CD4-positive, alpha-beta T cell treated with Interleukin-17A for 1 hour (primary cell): ENCODE results near the gene SLC66A2.
A peak's percentile ranks its signal among the peaks of the same experiment; 100 is the strongest.

ENCODE experiments used
- DNase-seq: peaks from one replicate; pipeline ENCODE4 v3.0.0-alpha.2; 2020

The SLC66A2 gene

DNA sequence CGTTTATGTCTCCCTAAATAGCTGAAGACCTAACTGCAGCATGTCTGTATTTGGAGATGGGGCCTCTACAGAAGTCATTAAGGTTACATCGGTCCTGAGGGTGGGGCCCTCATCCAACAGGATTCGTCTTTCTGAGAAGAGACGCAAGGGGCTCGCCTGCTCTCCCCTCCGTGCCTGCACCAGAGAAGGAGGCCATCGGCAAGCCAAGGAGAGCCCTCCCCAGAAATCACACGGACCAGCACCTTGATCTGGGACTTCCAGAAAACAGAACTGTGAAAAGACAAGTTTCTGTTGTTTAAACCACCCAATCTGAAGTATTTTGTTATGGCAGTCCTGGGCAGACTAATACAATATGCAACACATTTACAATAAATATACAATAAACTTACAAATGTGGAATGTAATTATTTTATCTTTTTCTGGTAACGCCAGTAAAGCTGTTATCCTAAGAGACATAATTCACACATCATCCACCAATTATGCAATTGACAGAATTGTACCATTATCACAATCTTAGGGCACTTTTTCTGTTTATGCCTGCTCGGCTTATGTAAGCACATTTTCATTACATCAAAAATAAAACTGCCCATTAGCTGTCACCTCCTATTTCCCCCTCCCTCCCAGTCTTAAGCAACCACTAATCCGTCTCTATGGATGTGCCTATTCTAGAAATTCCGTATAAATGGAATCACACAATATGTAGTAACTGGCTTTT, 19.1 kb upstream of the SLC66A2 start:
- DNase-seq: no peak

DNA sequence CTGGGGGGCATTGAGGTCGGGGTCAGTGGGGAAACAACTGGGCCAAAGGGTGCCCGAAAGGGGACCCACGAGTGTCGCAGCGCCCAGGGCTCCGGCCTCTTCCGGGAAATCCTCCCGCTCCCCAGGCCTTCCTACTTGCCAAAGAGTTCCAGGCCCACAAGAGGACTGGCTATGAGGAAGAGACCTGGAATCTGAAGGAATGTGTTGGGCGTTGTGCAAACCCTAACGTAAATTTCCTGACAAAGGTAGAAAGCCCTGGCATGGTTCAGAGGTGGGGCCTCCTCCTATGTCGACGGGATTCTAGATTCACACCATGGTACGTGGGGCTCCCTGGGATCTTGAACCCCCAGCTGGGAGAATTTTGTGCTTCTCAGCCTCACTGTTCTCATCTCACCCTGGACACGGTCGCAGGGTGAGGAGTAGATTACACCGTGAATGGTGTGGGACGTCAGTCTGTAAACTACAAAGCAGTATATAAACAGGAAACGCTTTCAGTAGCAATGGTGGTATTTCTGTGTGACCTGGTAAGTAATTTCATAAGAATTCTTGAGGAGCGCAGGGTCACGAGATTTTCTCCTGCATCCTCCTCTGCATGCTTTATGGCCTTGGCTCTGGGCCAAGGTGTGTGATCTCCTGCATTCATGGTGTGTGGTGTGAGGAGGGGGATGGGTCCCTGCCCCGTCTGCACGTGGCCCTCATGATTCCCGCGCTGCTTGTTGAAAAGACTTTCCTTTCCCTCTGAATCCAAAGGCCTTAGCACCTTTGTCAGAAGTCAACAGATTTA, 13.9 kb upstream of the SLC66A2 start:
- DNase-seq: no peak

DNA sequence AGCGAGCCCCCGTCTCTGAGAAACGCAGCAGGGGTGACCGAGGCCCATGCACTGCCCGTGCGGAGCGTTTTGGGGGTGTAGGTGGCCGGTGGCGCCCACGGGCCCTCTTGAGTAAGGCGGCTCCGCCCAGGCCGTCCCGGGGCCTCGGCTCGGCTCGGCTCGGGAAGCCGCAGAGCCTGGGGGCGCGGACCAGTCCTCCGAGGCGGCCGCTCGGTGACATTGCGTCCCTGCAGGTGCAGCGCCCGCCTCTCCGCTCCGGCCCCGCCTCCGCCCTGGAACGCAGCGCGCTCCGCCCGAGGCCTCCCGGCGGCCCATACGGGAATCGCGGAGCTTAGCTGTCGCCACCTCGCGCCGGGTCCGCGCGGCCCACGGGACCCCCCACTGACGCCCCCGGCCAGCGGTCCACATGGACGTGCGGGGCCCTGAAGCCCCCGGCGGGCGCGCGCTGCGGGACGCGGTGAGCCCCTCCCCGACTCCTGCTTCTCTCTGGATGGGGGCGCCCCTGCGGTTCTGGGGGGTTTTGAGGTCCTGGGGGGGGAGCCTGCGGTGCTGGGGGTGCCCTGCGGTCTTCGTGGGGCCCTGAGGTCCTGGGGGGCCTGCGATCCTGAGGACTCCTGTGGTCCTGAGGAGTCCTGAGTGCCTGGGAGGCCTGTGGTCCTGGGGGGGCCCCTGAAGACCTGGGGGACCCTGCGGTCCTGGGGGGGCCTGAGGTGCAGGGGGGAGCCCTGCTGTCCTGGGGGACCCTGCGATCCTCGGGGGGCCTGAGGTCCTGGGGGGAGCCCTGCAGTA, 13.1 kb upstream of the SLC66A2 start, which contains the start of gene HSBP1L1:
Gene HSBP1L1, plus strand, starts transcription at position 314 of the 789 bp plus-strand sequence. Its CDS starts 93 bp downstream, at position 407.
- DNase-seq: peak; percentile 71

DNA sequence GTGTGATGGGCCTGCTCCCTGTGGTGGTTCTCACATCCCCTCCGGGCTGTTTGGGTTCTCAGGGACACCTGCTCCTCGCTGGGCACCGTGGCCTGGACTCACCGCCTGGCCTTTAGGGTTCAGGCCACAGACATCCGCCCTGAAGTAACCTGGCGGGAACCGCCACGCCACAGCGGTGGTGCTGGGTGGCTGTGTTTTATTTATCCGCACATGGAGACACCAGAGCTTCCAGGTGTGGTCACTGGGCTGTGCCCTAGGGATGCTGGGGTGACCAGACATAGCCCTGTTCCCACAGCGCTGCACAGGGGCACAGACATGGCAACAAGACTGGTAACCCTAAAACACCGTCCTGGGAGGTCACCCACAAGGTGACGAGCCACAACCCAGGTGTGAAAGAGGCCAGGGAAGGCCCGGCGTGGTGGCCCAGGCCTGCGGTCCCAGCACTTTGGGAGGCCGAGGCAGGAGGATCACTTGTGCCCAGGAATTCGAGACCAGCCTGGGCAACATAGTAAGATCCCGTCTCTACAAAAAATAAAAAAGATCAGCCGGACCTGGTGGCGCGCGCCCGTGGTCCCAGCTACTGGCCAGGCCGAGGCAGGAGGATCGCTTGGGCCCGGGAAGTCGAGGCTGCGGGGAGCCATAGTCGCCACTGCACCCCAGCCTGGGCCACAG, 12.3 kb upstream of the SLC66A2 start:
- DNase-seq: no peak

DNA sequence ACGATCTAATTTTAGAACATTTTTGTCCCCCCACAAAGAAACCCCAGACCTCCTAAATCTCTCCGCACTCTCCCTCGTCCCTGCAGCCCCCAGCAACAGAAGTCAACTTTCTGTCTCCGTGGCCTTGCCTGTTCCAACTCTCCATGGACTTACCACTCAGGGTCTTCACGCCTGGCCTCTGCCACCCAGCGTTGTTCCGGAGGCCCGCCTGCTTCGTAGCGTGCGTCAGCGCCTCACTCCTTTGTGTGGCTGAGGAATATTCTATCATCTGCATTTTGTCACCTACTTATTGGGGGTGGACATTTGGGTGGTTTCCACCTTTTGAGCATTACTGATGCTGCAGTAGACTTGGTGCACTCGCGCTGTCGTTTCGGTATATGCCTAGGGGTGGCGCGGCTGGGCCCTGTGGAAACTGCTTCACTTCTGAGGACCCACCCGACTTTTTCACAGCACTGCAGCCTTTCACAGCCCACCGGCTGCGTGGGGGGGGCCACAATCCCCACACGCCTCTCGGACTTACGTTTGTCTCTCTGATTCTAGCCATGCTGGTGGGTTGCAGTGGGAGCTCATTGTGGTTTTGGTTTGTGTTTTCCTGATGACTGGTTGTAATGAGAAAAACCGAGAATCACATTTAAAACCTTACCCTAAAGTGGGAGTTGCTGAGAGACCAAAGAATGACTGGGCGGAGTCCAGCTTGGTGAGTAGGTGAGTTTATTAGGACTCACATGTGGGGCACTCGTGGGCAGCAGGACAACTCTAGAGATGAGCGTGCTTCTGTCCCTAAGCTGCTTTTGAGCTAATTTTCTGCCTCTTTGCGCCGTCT, 11.6 kb upstream of the SLC66A2 start:
- peak; percentile 74 for DNase-seq

DNA sequence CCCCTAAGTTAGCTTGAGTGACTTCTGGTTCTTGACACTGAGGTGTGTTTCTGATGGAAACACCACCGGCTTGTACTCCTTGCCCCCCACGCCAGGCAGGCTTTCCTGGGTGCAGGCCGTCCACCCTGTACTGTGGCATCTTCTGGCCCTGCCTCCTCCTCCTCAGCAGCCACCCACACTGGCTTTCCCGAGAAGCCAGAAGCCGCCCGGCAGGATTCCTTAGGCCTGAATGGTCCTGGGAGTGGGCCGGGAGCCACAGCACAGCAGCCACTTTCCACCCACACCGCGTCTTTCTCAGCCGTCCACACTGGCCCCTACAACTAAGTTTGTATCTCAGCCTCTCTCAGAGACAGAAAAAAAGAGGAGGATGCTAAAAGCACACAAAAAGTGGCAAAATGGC, 10.9 kb upstream of the SLC66A2 start:
- no peak for DNase-seq

DNA sequence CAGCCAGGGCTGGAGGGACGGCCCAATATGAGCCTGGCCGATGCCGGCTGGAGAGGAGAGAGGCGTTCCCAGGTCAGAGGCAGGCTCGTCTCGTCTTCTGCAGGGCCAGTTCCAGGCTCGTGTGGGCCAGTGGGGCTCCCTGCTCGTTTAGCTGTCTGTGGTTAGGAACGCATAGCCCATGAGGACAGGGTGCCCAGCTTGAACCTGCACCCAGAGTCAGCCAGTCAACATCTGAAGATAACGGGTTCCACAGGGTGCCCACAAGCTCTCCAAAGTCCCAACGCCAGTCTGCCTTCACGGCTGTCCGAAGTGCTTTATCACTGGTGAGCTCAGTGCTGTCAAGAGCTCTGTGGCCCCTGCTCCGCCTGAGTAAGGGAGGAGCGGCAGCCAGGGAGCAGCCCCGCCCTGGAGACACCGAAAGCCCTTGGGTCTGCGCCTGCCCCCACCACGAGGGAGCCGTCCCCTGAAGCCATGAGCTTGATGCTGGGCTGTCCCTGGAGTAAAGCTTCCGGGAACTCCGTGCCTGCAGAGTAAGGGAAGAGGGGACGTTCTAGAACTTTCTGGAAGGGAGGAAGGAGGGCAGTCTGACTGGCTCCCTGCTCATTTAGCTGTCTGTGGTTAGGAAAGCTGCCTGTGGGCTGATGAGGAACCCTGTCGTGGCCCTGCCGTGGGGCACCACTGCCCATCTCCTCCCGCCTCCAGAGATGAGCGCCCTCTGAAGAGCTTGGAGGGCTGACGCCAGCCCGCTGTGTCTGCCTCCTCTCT, 10.3 kb upstream of the SLC66A2 start:
- no peak for DNase-seq

DNA sequence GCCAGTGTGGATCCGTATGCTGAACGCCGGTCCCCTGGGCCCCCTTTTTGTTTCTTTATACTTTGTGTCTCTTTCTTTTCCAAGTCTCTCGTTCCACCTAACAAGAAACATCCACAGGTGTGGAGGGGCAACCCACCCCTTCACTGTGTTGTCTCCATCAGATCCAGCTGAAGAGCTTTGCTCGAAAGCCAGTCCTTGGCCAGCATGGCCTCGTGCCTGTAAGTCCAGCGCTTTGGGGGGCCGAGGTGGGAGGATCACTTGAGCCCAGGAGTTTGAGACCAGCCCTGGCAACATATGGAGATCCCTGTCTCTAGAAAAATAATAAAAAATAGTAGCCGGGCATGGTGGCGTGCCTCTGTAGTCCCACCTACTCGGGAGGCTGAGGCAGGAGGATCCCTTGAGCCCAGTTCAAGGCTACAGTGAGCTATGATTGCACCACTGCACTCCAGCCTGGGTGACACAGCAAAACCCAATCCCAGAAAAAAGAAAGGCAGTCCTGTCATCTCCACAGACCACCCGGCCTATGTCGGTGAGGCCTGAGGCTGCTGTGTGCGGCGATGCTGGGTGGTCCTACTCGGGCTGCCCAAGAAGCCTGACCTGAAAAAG, 9.6 kb upstream of the SLC66A2 start:
- no peak for DNase-seq

DNA sequence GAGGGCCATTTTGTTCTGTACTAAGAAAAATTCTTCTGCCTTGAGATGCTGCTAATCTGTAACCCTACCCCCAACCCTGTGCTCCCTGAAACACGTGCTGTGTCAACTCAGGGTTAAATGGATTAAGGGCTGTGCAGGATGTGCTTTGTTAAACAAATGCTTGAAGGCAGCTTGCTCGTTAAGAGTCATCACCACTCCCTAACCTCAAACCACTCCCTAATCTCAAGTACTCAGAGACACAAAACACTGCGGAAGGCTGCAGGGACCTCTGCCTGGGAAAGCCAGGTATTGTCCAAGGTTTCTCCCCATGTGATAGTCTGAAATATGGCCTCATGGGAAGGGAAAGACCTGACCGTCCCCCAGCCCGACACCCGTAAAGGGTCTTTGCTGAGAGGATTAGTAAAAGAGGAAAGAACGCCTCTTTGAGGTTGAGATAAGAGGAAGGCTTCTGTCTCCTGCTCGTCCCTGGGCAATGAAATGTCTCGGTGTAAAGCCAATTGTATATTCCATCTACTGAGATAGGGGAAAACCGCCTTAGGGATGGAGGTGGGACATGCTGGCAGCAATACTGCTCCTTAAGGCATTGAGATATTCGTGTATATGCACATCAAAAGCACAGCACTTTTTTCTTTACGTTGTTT, 8.8 kb upstream of the SLC66A2 start:
- DNase-seq: peak; percentile 47

DNA sequence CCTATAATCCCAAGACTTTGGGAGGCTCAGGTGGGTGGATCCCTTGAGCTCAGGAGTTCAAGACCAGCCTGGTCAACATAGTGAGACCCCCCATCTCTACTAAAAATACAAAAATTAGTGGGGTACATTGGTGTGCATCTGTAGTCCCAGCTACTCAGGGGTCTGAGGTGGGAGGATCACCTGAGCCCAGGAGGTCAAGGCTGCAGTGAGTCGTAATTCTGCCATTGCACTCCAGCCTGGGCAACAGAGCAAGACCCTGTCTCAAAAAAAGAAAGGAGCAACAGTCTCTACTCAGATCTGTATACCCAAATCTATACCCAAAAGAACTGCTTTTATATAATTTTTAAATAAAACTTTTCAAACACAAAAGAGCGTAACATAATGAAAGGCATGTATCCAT, 7.5 kb upstream of the SLC66A2 start:
- DNase-seq: no peak

DNA sequence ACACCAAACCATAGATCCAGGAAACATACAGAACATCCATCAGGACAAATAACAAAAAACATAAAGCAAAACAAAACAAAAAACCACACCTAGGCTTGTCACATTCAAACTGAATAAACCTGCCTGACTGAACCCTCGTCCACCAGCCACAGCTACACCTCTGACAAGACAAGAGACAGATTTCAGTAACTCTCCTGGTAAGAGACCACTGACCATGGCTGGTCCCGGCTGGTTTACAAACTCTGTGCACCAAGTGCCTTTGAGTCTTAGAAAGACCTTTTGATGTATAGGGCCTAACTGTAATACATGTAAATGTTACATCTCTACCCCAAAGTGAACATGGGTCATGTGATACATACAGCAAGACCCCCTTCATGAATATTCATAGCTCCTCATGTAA, 4.8 kb upstream of the SLC66A2 start:
- DNase-seq: no peak

DNA sequence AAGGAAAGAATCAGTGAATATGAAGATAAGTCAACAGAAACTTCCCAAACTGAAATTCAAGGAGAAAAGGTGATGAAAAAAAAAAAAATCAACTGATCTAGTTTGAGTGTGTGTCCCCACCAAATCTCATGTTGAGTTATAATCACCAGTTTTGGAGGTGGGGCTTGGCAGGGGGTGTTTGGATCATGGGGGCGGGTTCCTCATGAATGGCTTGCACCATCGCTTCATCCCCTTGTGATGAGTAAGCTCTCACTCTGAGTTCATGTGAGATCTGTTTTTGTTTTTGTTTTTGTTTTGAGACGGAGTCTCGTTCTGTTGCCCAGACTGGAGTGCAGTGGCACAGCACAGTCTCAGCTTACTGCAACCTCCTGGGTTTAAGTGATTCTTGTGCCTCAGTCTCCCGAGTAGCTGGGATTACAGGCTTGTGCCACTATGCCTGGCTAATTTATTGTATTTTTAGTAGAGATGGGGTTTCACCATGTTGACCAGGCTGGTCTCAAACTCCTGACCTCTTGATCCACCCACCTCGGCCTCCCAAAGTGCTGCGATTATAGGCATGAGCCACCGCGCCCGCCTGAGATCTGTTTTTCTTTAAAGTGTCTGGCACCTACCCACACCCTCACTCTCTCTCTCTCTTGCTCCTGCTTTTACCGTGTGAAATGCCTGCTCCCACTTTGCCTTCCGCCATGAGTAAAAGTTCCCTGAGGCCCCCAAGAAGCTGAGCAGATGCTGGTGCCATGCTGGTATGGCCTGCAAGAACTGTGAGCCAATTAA, 4.0 kb upstream of the SLC66A2 start:
- DNase-seq: no peak

DNA sequence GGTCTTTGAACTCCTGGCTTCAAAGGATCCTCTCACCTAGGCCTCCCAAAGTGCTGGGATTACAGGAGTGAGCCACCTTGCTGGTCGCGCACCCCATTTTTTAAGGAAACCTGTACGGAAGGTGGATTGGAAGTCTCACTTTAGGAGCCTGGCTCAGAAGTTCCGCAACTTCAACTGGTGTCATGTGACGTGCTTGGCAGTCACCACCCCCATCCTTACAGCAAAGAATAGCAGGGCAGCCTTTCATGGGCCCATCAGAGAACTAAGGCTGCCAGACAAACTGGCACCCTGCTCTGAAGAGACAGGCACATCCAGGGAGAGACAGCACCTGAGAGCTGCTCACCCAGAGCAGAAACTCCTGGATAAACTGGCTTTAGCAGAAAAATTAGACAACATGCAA, 3.3 kb upstream of the SLC66A2 start:
- DNase-seq: no peak

DNA sequence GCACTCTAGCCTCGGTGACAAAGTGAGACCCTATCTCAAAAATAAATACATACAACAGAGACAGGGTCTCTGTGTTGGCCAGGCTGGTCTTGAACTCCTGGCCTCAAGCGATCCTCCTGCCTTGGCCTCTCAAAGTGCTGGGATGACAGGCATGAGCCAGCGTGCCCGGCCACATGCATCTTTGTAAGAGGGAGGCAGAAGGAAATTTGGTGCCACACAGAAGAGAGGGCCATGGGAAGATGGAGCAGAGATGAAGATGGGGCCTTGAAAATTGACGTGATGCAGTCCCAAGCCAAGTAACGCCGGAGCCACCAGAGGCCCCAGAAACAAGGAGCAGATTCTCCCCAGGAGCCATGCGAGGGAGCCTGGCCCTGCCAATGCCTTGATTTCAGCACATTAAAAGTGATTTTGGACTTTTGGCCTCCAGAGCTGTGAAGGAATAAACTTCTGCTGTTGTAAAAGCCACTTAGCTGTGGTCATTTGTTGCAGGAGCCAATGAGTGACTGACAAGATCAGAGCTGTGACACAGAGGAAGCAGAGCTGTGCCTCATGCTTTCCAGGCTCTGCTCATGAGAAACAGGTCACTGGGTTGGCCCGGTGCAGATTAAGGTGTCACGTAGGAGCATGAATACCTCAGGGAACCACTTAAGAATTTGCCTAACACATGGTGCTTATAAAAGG, 2.7 kb upstream of the SLC66A2 start:
- DNase-seq: no peak

DNA sequence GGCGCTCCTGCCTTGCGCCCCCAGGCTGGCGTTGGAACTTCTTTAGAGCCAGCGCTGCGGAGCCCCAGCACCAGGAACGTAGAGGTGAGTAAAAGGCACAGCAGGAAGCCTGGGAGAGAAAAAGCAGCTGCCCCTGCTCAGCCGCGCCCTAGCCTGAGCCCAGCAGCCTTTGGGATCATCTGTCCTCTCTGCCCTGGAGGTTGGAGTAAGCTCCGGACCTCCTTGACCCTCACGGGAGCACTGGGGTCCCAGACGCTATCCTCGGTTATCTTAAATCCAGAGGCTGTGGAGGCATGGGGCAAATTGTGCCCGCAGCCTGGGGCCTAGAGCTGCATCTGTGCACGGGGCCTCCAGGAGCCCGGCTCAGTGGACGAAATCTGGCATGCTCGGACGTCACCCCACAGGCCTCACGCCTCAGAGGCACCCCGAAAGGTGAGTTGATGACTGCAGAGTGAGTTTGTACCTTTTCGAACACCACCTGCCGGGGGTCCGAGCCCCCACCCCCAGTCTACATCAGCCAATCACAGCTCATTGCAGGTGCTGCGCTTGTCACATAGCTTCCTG, 1.6 kb upstream of the SLC66A2 start:
- no peak for DNase-seq

DNA sequence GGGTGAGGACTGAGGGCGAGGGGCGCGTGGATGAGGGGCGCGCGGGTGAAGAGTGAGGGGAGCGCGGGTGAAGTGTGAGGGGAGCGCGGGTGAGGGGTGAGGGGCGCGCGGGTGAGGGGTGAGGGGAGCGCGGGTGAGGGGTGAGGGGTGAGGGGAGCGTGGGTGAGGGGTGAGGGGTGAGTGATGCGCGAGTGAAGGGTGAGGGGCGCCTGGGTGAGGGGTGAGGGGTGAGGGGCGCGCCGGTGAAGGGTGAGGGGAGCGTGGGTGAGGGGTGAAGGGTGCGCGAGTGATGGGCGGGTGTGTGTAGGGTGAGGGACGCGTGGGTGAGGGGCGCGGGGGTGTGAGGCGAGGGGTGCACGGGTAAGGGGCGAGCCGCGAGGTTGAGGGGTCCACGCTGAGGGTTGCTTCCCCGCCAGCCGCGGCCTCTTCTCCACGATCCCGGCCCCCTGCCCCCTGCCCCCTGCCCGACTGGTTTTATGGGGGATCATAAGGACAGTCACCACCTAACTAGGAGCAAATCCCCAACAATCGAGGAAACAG, 1.1 kb upstream of the SLC66A2 start:
- no peak for DNase-seq

DNA sequence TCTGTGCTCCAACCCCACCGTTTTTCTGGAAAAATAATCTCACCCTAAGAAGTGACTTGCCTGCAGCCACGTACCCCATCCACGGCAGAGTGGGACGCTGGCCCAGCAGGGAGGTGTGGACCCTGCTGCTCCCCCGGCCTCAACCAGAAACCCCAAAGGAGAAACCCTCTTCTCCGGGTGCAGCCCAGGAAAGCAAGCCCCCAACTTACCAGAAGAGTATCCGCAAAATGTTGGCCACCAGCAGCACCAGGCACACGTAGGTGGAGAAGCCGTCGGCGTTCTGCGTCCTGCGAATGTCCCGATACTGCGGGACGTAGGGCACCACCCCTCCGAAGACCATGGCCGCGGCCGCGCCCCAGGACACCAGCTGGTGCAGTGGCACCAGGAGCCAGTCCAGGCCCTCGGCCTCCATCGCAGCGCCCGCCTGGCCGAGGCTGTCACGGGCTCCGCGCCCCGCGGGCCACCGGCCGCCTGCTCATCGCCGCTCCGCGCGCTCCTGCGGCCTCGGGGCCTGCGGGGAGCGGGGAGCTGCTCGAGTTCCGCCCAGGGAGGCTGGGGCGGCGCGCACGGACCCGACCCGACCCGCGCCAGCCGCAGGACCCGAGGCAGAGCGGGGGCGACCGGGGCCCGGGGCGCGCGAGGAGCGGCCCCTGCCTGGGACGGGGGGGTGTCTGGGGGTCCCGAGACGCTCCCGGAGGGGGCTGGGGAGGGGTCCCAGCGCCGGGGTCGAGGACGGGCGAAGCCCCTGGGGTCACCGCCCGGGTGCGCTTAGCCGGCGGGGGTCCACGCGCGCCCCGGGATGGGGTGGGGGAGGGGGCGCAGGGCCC, 725 bp downstream of the SLC66A2 start:
- no peak for DNase-seq
